ENCODE data around the gene FAT1.

Gene FAT1

DNA sequence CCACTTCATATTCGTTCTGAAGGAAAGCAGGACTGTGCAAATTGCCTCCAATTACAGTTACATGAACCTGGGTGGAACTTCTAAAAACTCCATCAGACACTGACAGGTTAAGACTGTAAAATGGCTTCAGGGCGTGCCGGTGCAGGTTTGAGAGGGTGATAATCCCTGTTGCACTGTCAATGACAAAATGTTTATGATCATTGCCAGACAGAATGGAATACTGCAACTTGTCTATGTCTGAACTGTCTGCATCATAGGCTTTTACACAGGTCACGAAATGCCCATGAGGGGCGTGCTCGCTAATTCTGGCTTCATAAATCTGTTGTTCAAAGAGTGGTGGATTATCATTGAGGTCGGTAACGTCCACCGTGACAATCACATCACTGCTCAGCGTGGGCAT lies 104.6 kb downstream of the FAT1 start:
- DNase-seq (ENCODE audit: low read depth): no peak

DNA sequence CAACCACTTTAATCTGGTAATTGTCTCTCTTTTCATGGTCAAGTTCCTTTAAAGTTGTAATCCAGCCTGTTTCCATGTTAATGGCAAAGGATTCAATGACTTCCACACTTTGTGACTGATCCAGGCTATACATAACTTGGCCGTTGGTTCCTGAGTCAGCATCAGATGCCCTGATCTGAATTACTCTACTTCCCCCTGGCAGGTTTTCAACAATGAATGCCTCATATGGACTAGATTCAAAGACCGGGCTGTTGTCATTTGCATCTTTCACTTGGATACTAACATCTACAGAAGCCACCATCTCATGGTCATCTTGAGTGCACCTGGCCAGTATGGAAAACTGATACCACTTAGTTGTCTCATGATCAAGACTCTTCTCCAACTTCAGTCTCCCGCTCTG lies 105.7 kb downstream of the FAT1 start:
- DNase-seq (ENCODE audit: low read depth): no peak

DNA sequence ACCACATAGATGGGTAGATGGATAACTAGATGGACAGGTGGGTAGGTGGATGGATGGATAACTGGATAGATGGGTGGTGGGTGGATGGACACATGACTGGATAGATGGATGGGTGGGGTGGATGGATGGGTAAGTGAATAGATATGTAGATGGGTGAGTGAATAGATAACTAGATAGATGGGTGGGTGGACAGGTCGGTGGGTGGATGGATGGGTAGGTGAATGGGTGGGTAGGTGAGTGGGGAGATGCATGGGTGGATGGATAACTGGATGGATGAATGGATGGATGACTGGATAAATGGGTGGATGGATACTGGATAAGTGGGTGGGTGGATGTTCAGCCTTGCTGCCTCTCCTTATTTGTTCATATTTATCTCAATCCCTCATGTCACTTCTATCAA lies 116.2 kb downstream of the FAT1 start:
- no peak for DNase-seq (ENCODE audit: low read depth)

DNA sequence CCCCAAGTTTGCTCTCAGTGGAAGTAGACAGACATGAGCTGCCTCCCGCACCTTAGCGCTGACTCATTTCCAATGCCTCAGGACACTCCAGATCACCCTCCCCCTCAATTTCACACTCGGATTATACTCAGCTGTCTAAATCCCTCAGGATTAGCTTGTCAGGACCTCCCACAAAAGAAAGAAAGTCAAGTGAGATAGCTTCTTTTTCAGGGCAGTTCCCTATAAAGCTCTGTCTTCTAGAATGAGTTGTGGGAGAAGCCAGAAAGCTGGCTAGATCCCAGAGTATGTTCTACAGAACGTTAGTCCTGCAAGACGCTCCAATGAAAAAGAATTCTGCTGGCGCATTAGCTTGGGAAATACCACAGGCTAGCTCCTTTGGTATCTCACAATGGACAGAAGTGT lies 117.1 kb downstream of the FAT1 start:
- DNase-seq (ENCODE audit: low read depth): no peak

DNA sequence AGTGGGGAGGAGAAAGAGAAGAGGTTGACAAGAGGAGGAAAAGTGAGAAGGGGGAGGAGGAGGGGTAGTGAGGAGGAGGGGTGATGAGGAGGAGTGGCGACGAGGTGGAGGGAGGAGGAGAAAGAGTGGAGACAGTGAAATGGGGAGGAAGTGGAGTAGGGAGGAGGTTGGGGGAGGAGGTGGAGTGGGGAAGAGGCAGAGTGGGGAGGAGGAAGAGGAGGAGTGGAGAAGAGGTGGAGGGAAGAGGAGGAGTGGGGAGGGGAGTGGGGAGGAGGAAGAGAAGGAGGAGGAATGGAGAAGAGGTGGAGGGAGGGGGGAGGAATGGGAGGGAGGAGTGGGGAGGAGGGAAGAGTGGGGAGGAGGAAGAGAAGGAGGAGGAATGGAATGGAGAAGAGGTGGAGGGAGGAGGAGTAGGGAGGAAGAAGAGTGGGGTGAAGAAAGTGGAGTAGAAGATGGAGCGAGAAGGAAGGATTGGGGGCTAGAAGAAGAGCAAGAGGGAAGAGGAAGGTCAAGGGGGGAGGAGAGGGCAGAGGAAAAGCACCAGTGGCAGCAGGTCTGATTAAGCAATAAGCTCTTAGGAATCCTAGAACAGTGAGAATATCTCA lies 118.3 kb downstream of the FAT1 start:
- no peak for DNase-seq (ENCODE audit: low read depth)

DNA sequence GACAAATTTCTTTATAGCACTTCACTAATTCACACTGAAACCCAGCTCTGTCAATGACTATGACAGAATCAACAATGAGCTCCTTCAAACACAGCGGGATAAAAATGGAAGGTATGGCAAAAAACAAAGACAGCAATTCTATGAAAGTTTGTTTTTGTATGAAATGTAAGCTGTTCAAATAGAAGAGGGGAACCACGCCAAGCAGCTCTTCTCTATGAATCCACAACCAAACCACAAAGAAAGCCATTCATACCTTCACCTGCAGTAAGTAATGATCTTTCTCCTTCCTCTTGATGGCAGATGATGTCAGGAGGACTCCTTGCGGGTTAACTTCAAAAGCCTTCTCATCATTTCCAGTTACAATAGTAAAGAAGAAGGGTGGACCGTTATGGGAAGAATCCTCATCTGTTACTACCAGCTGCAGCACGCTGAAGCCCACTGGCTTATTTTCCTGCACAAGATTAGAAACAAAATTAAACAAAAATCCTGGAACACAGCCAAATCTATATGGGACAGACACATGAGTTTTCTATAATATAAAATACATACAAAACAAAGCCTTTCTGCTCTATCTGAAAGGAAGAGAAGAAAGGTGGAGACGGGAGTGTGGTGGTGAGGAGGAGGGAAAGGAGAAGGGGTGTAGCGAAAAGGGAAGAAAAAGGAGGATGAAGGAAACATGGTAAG lies 119.4 kb downstream of the FAT1 start:
- no peak for DNase-seq (ENCODE audit: low read depth)

DNA sequence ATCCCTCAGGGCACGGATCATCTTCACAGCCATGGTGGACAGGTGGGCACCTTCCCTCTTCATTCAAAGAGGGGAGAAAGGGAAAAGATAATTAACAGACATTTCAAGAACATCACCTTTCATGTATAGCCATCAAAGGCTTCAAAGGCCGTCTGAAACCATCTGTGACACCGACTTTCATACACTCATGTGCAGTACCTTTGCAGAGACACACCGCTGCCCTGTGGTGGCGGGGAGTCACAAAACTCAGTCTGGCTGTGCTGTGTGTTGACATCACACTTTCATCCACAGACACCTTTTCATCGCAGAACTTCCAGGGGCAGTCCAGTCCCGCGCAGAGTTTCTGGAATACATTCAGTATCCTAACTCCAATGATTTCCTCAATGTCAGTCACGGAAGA lies 120.7 kb downstream of the FAT1 start:
- DNase-seq (ENCODE audit: low read depth): no peak

DNA sequence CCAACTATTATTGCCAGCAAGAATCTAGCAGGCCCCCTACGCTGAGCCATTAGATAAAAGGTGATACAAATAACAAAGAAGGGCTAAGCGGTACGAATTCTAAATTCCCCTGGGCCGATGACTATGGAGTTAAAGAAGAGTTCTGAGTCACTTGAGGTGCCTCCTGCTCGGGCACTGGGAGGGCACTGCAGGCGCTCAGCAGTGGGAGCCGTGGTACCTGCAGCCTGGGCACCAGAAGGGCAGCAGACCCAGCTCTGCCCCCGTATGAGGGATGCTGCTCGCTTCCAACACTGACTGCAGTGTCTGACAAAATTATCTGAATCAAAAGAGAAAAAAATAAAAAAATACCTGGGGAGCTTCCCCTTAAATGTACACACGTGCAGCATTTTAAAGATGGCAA lies 124.2 kb downstream of the FAT1 start:
- no peak for DNase-seq (ENCODE audit: low read depth)

DNA sequence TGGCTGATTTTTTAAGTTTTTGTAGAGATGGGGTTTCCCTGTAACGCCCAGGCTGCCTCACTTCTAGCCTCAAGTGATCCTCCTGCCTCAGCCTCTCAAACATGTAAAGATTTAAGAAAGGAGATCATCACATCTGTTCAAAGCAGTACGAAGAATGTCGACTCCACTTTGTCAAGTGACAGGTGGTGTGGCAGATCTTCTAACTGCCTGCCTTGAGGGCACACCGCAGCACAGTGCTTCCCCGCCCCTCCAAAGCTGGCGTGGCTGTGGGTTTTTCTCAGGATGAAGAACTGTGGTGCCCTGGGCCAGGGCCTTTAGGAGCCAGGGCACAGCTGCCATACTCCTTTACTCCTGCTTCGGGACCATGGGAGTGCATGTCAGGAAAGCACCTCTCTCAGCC lies 125.0 kb downstream of the FAT1 start:
- DNase-seq (ENCODE audit: low read depth): no peak

DNA sequence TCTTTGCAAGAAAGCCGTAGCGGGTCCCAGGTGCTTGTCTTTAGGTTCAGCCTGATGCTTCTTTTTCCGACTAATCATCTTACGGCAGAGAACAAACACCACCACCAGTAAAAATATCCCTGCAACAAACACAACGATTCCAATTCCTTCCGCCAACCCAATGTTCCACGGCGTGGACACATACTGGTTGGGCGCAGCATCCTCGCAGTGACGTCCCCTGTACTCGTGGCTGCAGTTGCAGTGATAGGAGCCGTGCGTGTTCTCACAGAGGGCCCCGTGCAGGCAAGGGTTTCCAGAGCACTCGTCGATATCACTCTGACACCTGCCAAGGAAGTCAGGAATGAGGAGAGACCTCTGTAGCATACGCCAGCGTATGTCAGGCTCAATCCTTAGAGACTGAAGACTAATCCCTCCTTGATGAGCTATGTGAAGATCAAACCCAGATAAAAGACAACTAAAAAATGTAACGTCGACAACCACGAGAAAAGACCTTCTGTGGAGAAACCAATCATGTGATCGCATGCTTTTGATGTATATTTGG lies 126.7 kb downstream of the FAT1 start:
- no peak for DNase-seq (ENCODE audit: low read depth)

DNA sequence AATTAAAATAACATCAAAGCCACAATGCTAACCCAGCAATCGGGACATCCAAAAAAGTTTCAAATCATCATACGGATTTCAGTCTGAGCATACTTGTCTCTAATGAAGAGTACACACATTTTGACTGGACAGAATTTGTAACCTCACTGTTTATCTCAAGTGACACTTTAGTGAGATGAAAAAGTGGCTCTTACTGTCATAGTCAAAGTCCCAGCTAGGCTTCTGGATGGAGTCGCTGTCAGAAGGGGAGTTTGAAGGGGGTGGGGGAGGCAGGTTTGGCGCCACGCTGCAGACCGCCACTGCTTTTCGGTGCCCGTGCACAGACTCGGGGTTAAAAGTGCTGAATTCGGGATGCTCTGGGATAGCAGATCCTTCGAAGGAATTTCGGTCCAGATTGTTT lies 127.3 kb downstream of the FAT1 start:
- no peak for DNase-seq (ENCODE audit: low read depth)

DNA sequence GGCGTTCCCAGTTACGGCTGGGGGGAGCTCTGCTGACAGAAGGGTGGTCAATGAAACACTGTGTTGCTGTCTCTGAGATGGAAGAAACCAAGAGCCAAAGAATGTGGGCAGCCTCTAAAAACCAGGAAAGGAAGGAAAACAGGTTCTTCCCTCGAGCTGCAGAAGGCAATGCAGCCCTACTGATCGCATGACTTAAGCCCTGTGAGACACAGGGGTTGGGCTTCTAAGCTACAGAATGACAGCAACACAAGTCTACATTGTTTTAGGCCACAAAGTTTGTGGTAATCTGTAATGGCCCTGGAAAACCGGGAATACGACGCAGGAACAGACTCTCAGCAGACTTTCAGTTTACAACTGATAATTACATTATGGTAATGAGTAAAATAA lies 130.1 kb downstream of the FAT1 start:
- no peak for DNase-seq (ENCODE audit: low read depth)

DNA sequence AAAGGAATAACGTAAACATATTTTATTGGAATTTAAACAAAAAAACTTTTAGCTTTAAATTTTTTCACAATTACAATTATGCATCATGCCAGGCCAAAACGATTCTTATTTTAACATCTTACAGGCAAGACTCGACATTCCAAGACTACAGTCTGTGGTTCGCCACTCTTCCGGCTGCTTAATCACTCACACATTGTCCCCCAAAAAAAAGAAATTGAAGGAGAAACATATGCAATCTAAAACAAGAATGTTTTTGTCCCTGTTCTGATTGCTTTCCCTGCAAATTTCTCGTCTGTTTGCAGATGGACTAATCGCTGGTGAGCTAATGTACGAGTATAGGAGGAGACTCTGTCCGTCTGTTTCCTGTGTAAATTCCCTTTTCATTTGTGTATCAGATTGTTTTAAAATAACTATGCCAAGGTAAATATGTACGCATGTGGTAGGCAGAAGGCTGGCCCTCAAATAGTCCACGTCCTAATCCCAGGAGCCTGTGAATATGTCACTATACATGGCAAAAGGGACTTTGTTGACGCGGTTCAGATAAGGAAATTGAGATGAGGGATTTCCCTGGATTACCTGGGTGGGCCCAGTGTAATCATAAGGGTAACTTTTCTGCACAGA lies 130.6 kb downstream of the FAT1 start:
- DNase-seq (ENCODE audit: low read depth): no peak

DNA sequence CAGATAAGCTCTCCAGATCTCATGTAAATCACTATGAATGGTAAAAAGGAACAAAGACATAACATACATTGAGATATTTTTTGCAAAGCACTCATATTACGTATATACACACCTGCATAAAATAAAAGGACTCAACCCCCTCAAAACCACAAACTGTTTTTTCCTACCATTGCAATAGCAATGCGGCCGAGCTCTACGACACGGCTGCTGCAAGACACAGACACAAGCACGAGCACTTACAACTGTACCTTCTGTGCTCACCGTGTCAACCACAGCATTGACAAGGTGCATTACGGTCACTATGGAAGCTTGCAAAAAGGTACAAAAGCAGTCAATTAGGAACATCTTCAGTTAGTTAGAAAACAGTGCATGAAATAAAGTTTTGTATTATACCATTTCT lies 131.2 kb downstream of the FAT1 start:
- no peak for DNase-seq (ENCODE audit: low read depth)

DNA sequence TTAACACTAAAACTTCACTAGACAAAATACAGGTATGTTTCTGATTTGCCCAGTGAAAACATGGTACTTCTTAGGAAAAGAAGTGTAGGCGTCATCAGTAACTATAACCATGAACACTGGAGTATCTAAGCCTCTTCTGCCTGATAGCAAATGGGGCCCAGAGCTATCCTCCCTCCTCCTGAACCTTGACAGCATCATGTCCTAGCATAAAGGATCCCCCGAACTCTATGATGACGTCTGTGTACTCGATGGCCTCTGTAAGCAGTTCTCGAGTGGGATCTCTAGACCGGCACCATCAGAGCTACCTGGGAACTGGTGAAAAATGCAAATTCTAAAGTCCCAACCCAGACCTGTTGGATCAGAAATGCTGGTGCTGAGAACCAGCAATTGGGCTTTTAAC lies 132.0 kb downstream of the FAT1 start:
- no peak for DNase-seq (ENCODE audit: low read depth)

DNA sequence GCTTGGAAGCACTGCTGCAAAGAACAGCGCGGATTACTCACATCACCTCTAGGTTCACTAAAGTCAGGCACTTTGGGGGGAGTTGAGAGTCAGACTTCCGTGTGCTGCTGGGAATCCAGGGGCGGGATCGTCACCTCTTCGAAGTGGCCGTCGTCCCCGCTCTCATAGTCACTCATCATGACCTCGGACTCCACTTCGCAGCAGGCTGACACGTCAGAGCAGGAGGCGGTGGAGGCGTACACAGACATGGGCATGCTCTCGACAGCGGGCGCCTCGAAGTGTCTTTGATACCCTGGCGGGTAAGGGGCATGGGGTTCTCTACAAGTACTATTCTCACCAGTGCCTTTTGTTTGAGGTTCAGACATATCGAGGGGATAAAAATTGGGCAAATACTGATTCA lies 135.2 kb downstream of the FAT1 start:
- no peak for DNase-seq (ENCODE audit: low read depth)

DNA sequence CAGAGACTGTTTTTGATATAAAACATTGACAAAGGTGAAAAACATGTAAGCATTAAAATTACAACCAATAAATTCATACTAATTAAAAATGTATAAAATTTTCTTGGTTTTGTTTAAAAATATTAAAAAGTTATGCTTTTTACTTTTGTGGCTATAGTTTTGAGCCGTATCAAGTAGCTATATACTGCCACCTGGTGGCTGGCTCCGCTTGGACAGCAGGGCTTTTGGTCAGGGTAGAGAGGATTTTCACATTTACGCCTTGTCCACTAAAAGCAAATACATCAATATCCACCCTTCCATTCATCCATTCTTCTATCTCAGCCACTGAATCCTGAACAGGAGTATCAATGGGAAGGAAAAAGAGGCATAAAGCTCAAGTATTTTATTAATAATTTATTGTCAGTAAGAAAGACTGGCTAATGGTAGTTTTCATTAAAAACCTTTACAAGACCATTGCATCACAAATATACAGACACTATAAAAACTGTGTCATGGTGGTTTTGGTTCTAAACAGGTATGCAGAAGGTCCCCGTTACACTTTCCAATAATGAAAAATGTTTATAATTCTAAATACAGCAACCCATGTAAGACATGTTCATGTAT lies 136.1 kb downstream of the FAT1 start:
- DNase-seq (ENCODE audit: low read depth): peak; percentile 16

DNA sequence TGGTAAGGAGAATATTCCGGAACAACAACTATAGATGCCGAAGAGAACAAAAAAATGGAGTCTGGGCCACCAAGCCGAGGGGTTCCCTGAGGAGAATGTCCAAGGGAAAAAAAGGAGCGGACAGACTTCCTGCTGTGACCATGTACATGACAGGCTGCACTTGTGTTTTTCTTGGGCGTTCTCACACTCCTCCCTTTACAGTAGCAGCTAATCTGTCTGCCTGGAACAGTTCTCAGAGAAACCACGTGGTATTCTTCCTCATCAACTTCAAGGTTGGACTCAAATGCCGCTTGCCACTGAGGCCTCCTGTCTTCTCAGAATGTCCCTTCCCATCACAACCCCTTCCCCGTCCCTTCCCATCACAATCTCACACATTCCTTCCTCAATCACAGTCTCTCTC lies 137.5 kb downstream of the FAT1 start:
- no peak for DNase-seq (ENCODE audit: low read depth)

DNA sequence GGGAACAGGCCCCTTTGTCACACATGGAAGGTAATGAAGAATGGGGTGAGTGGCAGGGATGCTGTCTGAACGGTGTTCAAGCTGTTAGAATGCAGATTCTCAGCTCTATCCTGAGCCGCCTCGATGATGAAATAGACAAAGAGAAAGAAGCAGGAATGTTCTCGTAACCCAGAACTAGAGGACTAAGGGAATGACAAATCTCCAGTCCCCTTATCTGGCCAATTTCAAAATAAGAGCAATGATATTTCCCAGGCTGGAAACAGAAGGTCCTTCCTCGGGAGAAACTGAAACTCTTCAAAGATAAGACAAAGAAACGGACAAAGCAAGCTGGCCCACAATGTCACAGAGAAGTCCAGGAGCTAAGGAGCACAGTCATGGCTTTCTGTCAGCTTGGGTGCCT lies 138.7 kb downstream of the FAT1 start:
- no peak for DNase-seq (ENCODE audit: low read depth)

DNA sequence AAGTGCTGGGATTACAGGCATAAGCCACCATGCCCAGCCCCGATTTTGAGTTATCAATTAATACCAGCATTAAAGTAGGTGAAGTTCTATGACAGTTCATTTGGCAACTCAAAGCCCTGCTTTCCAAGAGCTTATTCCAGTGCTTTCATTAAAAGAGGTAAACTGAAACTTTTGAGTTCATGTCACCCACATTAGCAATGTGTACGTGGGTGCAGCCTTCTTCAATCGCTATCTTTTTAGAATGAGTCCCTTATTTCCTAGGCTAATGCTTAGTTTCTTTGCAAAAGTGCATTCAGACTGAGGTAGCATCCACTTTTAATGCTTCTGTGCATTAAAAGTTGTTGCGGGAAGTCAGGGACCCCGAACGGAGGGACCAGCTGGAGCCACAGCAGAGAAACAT lies 142.2 kb downstream of the FAT1 start:
- DNase-seq (ENCODE audit: low read depth): no peak

DNA sequence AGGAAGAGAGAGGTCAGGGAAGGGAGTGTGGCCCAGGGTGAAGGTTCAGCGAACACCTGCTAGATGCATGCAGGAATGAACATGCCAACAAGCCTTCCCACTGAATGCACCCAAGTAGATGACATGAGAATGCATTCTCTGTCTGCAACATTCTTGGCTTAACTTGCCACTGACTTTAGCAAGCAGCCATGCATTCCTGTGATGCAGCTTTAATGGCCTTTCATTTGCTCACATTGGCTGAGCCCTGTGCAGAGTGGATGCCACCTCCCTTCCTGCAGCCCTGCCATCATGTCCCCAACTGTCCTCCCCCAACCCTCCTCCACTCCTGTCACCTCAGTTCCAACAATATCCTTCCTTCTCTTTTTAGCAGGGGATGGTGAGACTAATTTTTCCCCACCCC lies 143.0 kb downstream of the FAT1 start:
- DNase-seq (ENCODE audit: low read depth): no peak

DNA sequence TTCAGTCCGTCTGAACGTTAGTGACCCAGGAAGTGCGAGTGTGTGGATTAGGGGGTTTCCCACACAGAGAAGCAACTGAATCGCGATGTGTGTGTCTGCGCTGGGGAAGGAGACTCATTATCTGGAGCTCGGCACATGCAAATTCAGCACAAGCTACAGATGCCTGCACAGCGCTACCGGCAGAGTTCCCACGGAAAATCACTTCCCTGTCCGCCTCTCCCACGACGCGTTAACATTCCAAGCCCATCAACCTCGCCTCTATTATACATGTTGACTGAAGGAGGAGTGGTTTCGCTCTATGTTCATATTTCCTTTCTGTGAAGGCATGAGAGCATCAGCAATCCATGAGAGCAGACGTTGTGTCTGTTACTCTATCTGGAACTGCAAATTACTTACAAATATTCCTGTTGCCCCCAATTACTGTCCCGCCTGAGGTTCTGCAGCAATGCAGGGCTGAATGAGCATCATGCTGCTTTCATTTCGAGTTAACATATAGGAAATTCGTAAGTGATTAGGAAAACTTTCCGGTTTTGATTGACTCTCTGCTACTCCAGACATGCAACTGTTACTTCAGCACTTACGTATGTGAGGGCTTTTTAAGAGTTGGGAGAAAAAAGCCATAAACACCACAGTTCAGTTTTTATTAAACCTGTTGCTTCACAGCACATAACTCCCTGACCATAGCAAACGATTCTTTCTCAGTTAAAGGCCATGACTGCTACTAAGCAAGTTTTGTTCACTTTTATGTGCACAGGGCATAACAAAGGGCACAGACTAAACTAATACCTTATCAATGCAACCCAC lies 153.3 kb downstream of the FAT1 start:
- DNase-seq (ENCODE audit: low read depth): no peak

Data from HS-5 (cell line).